ENCODE data around the gene CD151.

Gene CD151

DNA sequence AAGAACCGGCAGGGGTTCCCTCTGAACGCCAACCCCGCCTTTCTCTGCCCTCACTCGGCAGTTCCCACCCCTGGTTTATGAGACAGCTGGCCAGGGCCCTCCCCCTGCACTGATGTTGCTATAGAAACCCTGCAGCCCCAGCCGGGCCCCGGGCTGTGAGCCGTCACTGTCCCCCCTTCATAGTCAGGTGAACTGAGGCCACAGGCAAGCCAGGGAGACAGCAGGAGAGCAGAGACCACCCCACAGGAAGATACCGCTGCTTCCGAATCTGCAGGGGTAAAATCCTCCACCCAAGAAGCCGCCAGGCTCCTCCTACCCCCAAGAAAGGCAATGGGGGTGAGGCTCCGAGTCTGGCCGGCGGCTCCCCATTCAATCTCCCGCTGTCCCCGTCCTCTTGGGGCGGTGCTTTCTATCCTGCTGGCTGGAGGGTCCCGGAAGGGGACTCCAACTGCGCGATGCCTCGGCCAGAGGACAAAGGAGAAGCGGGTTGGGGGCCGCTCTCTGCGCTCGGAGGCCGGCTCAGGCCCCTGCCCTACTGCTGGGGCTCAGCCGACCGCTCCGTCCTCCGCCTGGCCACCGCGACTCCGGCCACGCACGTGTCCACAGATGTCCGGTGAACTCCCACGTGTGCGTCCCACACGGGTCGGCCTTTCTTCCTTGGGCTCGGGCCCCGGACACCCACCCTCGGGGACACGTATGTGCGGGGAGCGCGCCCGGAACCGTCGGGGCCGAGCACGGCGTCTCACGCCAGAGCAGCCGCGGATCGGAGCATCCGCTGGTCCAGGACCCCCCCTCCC, 35.3 kb upstream of the CD151 start:
- DNase-seq = peak; percentile 71 to 88

DNA sequence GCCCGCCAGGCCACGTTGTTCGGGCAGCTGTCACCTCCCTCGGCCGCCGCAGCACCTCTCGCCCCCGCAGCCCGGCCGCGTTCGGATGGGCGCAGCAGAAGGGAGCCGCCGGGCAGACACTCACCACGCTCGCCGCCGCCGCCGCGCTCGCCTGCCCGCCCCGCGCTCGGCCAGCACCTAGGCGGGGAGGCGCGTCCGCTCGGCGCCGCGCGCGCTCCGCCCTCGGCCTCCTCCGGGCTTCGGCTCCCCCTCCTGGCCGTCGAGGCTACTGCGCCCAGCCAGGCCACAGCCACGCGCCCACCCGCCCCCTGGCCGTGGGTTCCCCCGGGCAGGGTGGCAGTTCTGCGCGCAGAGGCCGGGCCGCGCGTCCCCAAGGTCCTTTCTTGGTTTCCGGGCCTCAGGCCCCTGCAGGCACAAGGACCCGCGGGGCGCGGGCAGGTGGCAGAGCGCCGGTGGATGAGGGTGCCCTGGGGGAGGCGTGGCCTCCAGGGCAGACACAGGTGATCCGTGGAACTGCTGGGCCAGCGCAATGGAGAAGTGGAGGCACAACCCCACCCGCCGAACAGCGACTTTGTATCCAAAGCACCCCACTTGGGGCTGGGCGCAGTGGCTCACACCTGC, 34.5 kb upstream of the CD151 start, which contains the start of gene SLC25A22:
Gene SLC25A22 (minus strand): TSS at position 189 of the 621 bp plus-strand sequence. CDS start 3,275 bp downstream, outside the sequence.
- peak in 1 of 2 experiments; percentile 67 for DNase-seq

DNA sequence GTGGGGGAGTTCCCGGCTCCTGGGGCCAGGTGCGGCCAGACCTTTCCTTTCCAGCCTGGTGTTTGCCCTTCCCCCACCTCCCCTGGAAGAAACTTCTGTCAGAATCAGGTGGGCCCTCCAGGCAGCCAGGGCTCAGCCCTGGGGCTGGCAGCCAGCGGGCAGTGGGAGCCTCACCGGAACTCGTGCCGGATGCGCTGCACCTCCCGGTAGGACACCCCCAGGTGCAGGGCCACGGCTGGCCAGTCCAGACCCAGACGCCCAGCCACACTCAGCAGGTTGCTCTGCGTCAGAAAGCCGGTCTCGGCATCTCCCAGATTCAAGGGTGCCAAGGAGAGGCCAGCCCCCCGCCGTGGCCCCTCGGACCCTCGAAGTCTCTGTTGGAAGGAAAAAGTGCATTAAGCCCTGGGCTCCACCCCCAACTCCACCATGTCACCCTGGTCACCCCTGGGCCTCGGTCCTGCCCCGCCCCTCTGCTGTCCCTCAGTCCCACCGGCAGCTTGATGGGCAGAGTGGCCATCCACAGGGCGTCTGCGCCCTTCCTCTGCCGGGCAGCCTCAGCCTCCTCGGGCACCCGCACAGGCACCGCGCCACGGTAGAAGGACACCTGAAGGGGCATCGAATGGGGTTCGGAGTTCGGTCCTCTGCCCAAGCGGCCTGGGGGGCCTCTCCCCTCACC, 33.0 kb upstream of the CD151 start:
- DNase-seq = no peak

DNA sequence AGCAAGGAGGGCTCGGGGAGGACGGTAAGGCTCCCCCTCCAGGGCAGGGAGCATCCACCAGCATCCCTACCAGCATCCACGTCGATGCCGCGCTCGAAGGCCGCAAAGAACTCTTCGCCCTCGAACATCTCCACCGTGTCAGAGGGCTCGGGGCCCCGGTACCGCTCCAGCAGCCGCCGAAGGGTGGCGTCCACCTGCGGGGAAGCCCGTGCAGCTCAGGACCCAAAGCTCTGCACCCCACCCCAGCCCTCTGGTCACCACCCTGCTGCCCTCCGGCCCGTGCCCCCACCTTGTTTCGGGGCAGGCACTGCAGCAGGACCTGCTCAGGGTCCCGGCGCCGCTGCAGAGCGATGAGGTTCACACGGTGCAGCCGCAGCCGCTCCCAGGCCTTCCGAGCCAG, 32.3 kb upstream of the CD151 start:
- no peak for DNase-seq

DNA sequence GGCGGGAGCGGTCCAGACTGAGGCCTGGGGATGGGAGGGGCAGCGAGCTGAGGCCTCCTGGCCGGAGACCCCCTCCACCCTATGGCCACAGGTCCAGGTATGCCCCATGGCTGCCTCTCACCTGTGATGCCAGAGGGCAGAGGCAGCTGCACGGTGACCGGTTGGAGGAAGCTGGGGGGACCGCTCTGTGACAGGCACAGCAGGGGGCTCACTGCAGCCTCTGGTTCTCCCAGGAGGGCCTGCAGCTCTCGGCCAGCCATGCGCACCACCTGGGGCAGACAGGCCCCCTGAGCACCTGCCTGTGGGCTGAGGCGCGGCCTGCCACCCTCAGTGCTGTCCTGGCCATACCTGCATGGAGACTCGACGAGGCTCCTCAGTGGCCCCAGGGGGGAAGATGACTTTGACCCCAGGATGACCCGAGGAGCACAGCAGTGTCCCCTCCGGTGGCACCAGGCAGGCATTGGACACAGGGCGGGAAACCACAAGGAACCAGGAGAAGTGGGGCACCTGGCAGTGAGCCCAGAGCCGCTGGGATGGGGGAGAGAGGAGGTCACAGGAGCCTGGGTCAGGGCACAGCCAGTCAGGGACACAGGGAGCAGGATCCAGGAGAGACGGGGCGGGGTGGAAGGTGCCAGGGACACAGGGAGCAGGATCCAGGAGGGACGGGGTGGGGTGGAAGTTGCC, 31.5 kb upstream of the CD151 start:
- no peak for DNase-seq

DNA sequence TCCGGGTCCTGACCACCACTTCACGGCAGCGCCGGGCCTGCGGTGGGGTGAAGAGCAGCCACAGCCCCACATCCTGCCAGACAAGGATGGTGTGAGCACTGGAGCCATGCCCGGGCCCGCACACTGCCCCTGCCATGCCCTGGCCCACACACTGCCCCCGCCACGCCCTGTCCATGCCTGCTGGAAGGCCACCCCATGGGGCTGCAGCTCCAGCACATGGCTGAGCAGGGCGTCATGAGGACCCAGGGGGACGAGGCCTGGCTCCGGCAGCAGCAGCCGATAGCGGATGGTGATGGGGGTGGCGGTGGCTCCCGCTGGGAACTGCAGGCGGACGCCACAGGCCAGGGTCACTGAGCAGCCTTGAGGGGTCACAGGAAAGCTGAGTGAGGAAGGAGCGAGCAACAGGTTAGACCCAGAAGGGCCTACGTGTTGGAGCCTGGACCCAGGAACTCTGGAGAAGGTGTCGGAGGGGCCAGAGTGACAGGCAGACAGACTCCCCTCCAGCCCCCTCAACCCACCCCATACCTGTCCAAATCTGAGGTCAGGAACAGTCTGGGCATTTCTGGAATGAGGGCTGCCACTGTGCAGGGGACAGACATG, 30.6 kb upstream of the CD151 start:
- DNase-seq = no peak

DNA sequence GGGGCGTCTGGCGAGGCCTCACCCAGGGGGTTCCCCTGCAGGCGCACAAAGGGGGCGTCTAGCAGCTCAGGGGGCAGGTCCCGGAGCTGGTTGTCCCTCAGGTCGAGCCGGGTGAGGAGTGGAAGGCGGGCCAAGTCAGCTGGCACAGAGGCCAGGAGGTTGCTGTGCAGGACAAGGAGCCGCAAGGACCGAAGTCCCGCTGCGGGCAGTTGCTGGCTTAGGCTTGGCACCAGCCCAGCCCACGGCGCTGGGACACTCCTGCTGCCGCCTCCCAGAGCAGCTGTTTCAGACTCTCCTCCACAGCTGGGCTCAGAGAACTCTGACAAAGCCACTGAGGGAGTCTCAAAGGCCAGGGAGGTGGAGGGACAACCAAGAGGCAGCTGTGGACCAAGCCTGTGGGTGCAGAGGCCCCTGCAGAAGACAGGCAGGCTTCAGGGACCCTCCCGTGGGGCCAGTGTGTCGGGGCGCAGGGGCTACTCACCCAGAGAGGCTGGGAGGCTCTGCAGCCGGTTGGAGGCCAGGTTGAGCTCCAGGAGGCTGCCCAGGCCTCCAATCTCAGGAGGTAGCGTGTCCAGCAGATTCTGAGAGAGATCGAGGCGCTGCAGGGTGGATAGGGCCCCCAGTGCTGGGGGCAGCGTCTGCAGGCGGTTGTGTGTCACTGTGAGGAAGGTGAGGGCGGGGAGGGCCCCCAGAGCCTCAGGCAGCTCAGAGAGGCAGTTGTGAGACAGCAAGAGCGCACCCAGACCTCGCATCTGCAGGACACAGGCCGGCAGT, 29.9 kb upstream of the CD151 start:
- DNase-seq = no peak

DNA sequence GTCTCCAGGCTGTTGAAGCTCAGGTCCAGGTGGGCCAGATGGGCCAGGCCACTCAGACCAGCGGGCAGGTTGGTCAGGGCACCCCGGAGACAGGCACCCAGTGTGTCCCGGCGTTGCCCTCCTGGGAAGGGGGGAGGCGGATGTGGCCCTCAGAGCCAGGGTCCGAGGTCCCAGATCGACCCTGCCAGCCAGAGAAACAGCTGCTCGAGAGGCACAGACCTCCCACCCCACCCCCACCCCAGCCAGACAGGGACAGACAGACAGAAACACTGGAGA, 29.3 kb upstream of the CD151 start:
- no peak for DNase-seq

DNA sequence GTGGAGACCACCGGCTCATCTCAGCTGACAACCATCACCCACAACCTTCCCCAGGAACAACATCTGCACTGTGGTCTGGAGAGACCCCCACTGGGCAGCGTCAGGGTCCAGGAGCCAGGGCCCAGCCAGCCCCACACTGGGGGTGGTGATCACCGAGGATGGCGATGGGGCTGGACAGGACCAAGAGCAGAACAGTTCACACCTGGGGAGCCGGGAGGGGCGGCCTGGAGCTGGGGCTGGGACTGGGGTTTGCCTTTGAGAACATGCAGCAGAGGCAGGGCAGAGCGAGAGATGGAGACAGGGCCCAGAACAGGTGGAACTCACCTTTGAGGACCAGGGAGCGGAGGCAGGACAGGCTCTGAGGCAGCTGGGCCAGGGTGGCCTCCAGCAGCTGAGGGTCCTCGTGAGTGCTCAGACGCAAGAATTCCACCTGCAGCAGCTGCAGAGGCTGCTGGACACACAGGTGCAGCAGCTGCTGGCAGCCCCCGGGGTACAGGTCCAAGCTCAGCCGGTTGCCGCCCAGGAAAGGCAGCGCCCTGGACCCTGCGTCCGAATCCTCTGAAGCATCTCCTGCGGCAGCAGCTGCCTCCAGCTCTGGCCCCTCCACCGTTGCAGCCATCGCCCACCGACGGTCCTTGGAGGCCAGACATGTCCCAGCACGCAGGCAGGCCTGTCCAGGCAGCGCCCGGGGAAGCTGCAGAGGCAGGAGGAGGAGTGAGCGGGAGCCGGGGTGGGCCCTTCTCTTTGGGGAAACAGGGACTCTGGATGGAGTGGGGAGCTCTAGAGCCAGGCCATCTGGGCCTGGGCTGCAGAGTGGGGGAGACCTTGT, 28.8 kb upstream of the CD151 start:
- DNase-seq = peak in 1 of 2 experiments; percentile 36

DNA sequence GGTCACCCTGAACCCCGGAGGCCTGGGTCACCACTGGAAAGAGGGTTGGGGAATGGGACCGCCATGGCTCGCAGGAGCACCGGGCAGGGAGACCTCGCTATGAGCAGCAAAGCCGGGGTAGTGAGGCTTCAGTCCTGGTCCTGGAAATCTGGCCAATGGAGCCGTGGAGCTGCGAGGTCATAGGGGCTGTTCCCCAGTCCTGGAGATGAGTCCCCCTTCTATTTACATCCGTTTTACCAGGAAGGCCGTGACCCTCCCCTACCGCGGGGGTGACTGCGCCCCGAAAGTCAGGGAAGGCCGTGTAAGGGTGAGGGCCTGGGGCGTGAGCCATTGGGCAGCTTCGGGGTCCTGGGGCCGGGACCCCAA, 28.2 kb upstream of the CD151 start:
- DNase-seq = no peak

DNA sequence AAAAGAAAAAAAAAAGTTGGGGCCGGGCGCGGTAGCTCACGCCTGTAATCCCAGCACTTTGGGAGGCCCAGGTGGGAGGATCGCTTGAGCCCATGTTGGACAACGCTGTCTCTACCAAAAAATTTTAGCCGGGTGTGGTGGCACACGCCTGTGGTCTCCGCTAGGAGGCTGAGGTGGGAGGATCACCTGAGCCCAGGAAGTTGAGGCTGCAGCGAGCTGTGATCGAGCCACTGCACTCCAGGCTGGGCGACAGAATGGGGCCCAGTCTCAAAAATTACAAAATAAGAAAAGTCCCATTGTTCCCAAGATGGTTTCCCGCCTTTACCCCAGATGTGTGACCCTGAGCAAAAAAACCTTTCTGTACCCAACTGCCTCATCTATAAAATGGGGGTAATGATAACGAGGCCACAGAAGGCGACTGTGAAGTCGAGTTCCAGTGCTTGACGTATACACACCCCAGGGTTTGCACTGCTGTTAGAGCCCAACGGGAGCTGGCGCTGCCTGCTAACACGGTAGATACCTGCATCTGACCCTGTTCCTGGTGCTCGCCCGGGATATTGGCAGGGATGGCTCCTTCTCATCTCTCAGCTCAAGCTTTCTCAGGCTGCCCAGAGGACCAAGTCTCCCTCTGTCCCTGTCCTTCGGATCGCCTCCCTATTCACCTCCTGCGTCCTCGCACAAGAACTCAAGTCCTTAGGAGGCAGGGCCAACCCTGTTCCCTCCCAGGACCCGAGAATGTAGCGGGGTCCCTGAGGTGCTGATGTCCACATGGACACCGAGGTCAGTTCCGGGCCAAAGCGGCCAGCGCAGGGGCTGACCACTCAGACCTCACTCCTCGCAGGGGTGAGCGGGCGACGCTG, 24.1 kb upstream of the CD151 start:
- no peak for DNase-seq

DNA sequence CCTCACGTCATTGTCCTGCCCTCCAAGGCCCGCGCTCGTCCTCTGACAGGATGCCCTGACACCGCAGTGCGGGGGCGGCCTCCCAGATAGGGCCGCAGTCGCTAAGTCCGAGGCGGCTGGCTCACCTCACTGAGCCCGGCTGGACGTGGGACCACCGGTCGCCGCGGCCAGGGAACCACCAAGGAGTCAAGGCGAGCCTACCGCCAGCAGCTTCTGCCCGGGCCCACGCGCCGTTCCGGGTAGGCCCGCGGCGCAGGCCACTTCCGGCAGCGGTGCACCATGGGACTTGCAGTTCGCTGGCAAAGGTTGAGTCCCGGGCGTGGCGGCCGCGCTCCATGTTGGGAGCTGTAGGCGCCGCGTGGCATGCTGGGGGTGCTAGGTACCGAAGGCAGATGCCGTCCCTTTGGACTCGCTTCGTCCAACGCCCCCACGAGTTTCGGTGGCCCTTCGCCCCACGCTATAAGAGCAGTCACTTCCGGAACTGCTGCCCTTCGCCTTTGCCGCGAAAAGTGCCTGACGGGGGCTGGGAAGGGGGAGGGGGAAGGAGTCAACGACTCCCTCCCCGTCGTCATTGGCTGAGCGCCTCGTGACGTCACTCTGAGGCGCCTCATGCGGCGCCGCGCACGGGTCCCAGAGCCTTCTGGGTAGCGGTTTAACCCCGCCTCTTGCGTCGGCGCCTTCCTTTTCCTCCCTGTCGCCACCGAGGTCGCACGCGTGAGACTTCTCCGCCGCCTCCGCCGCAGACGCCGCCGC, 23.3 kb upstream of the CD151 start, which contains the start of gene RPLP2:
Gene RPLP2 (plus strand): TSS at position 681 of the 753 bp plus-strand sequence. CDS start 268 bp downstream, outside the sequence.
- DNase-seq = peak; percentile 96 to 98

DNA sequence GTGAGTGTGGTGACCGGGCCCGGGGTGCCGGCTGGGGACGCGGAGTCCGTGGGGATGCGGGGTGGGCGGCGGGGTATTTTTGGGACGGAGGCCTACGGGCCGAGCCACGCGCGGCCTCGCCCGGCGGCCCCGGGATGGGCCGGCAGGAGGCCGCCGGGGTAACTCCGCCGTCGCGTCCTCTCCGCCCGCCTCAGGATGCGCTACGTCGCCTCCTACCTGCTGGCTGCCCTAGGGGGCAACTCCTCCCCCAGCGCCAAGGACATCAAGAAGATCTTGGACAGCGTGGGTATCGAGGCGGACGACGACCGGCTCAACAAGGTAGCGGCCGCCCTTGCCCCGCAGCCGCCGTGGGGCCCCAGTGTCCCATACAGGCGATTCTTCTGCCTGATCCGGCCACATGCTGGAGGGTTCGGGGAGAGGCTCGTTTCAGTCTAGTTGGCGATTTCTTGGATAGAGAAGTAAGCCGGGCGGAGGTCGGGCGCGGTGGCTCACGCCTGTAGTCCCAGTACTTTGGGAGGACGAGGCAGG, 22.6 kb upstream of the CD151 start:
- DNase-seq = no peak

DNA sequence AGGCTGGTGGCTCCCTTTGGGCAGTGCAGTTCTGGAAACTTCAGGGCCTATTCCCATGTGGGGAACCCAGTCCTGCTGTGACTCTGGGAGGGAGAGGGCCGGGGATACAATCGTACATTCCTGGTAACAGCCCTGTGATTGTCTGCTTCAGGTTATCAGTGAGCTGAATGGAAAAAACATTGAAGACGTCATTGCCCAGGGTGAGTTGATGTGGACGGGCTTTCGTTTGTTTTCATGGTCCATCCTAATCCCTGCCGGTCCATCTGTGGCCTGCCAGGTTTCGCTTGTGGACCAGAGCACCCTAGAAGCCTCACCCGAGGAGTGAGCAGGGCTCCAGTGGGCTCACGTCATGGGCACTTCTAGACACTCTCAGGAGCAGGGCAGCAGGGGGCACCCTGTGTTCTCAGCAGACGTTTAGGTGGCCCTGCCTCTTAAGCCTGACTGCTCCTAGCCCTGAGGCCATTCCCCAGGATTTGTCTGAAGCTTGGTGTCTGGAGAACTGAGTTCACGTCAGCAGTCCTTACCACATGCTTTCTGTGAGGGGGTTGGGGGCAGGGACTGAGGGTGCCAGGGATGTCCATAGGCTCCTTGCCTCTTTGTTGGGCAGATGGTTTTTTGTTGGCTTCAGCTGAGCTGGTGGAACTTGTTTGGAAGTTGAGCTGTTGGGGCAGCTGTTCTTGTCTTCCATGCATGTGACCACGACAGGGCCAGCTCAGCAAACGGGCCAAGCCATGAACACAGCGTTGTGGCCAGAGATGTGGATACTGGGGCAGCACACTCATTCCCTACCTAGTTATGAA, 21.1 kb upstream of the CD151 start:
- no peak for DNase-seq

DNA sequence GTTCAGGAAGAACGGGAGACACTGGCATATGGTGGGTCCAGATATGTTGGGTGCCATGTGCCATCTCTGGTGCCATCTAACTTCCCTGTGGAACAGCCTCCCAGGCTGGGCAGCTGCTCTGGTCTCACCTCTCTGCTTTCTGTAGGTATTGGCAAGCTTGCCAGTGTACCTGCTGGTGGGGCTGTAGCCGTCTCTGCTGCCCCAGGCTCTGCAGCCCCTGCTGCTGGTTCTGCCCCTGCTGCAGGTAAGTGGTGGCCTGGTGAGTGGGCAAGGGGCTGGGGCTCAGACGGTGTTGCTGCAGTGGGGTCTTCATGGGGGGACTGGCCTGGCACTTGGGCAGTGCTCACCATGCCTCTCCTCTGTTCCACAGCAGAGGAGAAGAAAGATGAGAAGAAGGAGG, 20.4 kb upstream of the CD151 start:
- no peak for DNase-seq

DNA sequence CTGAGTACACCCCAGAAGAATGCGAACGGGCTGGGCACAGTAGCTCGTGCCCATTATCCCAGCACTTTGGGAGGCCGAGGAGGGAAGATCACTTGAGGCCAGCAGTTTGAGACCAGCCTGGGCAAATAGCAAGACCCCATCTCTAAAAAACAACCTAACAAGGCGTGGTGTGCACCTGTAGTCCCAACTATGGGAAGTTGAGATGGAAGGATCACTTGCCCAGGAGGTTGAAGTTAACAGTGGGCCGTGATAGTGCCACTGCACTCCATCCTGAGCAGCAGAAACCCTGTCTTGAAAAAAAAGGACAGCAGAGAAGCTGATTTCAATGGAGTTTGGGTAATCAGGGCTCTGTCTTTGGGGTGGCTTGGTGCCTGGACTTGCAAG, 19.7 kb upstream of the CD151 start:
- DNase-seq = no peak

DNA sequence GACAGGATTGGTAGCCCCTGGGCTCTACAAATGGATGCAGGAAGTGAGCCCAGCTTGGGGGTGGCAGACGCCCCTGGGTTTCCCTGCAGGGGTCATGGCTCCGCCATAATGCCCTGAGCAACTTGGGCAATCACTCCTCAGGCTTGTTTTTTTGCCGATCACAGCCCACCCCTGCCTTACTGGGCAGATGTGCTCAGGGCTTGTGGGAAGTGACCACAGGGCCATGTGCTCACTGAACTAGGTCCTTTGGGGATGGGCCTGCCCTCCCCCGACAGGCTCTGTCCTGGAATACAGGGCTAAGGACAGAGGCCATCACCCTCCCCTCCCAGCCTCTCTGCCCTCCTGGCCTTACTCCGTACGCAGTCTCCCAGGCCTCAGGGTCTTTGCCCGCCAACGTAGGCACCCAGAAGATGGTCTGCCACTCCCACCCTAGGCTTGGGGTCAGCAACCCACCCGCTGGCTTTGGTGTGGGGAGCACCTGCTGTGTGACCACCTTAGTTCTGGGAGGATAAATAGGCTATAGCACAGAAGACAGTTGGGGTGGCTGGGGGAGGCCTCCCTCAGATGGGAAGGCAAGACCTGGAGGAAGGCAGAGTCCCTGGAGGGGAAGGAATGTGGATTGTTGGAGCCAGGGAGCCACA, 19.2 kb upstream of the CD151 start:
- no peak for DNase-seq
